ENCODE measurements around the gene HPN. TPM values are rescaled to one million over a fixed set of nuclear protein-coding genes. Genes with fewer than 3 reads are reported as not detected.

Gene HPN
- total RNA-seq, 1 donor from 2014 or later, result 3.4 TPM

GRCh38 chr19:35083691-35084508 lies 42.4 kb downstream of the HPN start:
- Histone ChIP-seq H3K9me3 (replicated peaks) (no peaks in the 10 kb centered on the region), H3K4me3 (no peak overlapping the region), H3K27ac (replicated peaks) (no peak overlapping the region), H3K36me3 (no peaks in the 10 kb centered on the region), H3K27me3 (ENCODE audit: low read depth) (peaks cover 8% of the 10 kb centered on the region), H3K4me1 (no peaks in the 10 kb centered on the region)
- DNase-seq, result no peak
- TF ChIP-seq CTCF (IDR thresholded peaks at IDR 0.05; ENCODE audit: borderline replicate concordance), result no peak
- intact Hi-C loops (cut with micrococcal nuclease), result no loop called here

- intact Hi-C loops (cut with micrococcal nuclease), result no loop called here
These were observed 42.9 kb downstream of the HPN start for GRCh38 chr19:35084509-35084762.

GRCh38 chr19:35085947-35086346 lies 44.4 kb downstream of the HPN start:
- intact Hi-C loops (cut with micrococcal nuclease), result no loop called here
- H3K4me3 ChIP-seq, result no peak overlapping the region

More at GRCh38 chr19:35084509-35084762, 42.9 kb downstream of the HPN start:
- no peak for TF ChIP-seq CTCF (IDR thresholded peaks at IDR 0.05; ENCODE audit: borderline replicate concordance)
- DNase-seq, result no peak
- no peaks in the 10 kb centered on the region for H3K9me3 ChIP-seq (replicated peaks)
- H3K27ac ChIP-seq (replicated peaks), result no peak overlapping the region
- H3K36me3 ChIP-seq, result no peaks in the 10 kb centered on the region
- H3K4me1 ChIP-seq, result no peaks in the 10 kb centered on the region
- no peak overlapping the region for H3K4me3 ChIP-seq
- H3K27me3 ChIP-seq (ENCODE audit: low read depth), result peaks cover 13% of the 10 kb centered on the region

GRCh38 chr19:35086455-35086854 lies 44.9 kb downstream of the HPN start:
- H3K27me3 ChIP-seq (ENCODE audit: low read depth), result peaks cover 34% of the 10 kb centered on the region
- intact Hi-C loops (cut with micrococcal nuclease), result no loop called here

More at GRCh38 chr19:35085947-35086346, 44.4 kb downstream of the HPN start:
- DNase-seq, result no peak
- Histone ChIP-seq H3K27ac (replicated peaks) (no peak overlapping the region), H3K36me3 (no peaks in the 10 kb centered on the region), H3K27me3 (ENCODE audit: low read depth) (peaks cover 29% of the 10 kb centered on the region), H3K9me3 (replicated peaks) (no peaks in the 10 kb centered on the region), H3K4me1 (peaks cover 8% of the 10 kb centered on the region)
- TF ChIP-seq CTCF (IDR thresholded peaks at IDR 0.05; ENCODE audit: borderline replicate concordance), result no peak

GRCh38 chr19:35087393-35087792 lies 45.9 kb downstream of the HPN start:
- intact Hi-C loops (cut with micrococcal nuclease), result no loop called here
- Histone ChIP-seq H3K4me1 (peaks cover 9% of the 10 kb centered on the region), H3K4me3 (no peak overlapping the region), H3K27ac (replicated peaks) (no peak overlapping the region), H3K27me3 (ENCODE audit: low read depth) (peaks cover 39% of the 10 kb centered on the region), H3K9me3 (replicated peaks) (no peaks in the 10 kb centered on the region), H3K36me3 (no peaks in the 10 kb centered on the region)
- no peak for TF ChIP-seq CTCF (IDR thresholded peaks at IDR 0.05; ENCODE audit: borderline replicate concordance)
- DNase-seq, result no peak

More at GRCh38 chr19:35086455-35086854, 44.9 kb downstream of the HPN start:
- H3K4me1 ChIP-seq, result peaks cover 9% of the 10 kb centered on the region
- TF ChIP-seq CTCF (IDR thresholded peaks at IDR 0.05; ENCODE audit: borderline replicate concordance), result no peak
- DNase-seq, result no peak
- no peaks in the 10 kb centered on the region for H3K36me3 ChIP-seq
- H3K27ac ChIP-seq (replicated peaks), result no peak overlapping the region
- H3K9me3 ChIP-seq (replicated peaks), result no peaks in the 10 kb centered on the region
- no peak overlapping the region for H3K4me3 ChIP-seq
